Measurements from ENCODE around the gene USP48.
"Not testable (repeated sequence)": the region's sequence is repeated elsewhere in the genome, so short reads cannot be mapped to it uniquely, and the experiment has no call there.

USP48 gene

DNA sequence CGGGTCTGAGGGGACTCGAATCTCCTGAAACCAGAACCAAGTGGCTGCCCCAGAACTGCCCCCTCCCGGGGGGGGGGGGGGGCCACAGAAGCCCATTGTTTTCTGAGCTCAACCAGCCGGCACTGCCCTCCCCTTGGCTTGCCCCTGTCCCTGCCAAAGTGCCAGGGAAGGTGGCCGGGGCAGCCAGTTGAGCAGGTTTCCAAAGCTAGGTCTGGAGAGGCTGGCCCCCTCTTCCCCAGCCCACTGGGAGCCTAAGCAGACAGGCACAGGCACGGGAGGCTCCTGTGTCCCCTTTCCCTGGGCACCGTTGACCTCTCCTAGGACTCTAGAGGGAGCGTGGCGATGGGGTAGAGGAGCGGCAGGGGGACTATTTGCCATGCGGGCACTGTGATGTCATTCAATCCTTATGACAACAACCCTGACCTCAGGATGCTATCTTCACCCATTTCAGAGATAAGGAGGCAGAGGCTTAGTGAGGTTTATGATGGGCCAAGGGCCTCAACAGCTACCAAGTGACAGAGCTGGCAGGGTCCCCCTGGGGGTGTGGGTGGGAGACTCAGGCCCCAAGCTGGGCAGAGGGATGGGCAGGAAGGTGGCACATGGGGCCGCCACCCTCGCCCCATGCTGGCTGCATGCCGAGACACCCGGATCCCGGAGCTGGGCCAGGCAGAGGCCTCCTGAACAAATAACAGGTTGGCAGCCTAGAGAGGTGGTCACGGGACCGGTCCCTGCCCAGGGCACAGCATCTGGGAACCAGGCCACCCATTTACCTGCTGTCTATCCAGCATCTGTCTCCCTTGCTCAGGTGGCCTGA is 148.8 kb downstream of the USP48 start:
- no peak for DNase-seq (ENCODE audit: low read depth)

DNA sequence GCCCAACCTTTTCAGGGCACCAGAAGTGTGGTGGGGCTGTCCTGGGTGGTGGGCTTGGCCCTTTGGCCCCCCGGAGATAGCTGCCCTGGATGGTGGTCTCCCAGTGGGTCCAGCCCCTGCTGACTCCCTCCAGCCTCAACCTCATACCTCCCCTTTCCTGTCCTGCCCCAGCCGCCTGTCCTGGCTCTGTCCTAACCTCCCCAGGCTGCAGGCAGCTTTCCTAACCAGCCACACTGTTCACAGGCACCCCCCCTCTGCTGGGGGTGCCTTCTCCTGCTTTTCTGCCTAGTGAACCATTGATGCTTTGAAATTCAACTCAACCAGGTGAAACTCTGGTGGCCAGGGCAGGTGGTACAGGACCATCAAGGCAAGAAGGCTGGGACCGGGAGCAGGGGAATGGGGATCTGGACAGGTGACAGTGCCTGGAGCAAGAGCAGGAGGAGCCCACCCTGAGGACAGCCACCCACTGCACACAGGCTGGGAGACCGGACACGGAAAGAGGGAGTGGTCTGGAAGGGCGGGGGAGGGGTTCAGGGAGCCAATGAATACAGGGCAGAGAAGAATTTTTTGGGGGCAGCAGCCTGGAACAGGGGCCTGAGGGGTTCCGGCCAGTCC is 149.7 kb downstream of the USP48 start:
- no peak for DNase-seq (ENCODE audit: low read depth)

DNA sequence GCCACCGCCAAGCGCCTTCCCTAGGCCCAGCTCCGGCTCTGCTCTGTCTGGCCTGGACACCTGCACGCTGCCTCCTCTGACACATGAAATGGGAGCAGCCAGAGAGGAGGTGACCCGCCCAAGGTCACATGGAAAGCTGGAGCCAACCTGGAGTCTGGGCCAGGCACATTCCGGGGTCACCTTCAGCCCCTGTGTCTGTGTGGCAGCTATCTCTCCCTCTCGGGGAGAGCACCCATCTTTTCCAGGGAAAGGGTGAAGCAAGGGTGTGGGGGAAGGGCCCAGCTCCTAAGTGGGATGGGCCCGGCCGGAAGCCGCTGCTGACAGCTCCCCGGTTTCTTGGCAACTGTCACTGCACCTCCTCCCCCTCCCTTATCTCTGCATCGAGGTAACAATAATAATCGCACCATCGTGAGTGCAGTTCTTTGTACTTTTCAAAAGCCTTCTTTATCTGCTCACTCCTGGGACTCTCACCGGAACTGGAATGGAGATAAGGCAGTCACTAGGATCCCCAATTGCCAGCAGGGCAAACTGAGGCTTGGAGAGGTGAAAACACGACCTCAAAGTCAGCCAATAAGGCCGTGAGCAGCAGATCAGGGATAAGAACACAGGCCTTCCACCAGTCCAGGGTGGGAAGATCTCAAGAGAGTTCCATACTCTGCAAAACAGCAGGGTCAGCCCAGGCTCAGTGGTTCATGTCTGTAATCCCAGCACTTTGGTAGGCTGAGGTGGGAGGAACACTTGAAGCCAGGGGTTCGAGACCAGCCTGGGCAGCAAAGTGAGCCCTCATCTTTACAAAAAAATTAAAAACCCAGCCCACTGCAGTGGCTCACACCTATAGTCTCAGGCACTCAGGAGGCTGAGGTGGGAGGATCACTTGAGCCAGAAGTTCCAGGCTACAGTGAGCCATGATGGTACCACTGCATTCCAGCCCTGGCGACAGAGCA is 150.7 kb downstream of the USP48 start:
- no peak for DNase-seq (ENCODE audit: low read depth)

- DNase-seq (ENCODE audit: low read depth), result not testable (repeated sequence)
Observed at GRCh38 chr1:21631590-21631943, 151.4 kb downstream of the USP48 start.

- no peak for DNase-seq (ENCODE audit: low read depth)
Observed at GRCh38 chr1:21630571-21631343, 152.2 kb downstream of the USP48 start.

DNA sequence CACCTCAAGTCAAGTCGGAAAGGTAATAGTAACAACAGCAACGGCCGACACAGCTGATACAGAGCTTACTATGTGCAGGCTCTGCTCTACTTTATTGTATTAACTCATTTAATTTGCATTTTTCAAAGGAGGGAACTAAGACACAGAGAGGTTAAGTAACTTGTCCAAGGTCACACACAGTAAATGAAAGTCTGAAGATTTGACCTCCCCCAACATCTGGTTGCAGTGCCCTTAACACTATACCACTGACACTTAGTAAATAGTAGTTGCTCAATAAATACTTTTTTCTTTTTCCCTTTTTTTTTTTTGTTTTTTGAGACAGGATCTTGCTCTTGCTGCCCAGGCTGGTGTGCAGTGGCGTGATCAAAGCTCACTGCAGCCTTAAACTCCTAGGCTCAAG is 153.0 kb downstream of the USP48 start:
- no peak for DNase-seq (ENCODE audit: low read depth)

DNA sequence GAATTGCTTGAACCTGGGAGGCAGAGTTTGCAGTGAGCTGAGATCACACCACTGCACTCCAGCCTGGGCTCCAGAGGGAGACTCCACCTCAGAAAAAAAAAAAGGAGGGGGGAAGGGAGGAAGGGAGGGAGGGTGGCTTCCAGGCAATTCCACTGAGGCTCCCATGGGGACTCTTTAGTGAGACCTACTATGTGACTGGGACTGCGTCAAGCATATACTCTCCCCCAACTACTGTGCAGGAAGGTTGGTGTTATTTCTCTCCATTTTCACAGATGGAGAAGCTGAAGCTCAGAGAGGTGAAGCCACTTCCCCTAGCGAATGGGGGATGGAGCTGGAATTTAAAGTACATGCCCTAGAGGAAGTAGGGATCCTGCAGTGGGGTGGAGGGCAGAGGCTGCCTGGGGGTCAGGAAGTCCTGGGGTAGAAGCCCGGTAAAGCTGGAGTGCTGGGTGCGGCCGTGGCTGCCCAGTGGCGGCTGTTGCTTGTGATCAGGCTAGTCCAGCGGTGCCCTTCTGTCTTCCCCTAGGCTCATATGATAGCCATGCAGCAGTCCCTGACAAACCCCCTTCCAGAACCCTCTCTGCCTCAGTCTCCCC is 154.1 kb downstream of the USP48 start:
- DNase-seq (ENCODE audit: low read depth), result no peak

Measured in activated T-cell treated with anti-CD3 and anti-CD28 coated beads for 24 hours (primary cell).